Progenitor cell of endocrine pancreas (in vitro differentiated cells): ENCODE data around the gene CRY2. TPM values are rescaled to one million over a fixed set of nuclear protein-coding genes. Genes with fewer than 3 reads are reported as not detected.
A peak's percentile ranks its signal among the peaks of the same experiment; 100 is the strongest.

ENCODE experiments used
- DNase-seq: peaks from one replicate; pipeline ENCODE4 v3.0.0; 2021; ENCODE audit warnings: low spot score; ENCODE audit not compliant: unreplicated experiment
- H3K27ac Mint-ChIP-seq: 2 replicates; pipeline ENCODE4 v1.8.0; 2021; ENCODE audit warnings: mild to moderate bottlenecking, moderate library complexity, mixed read lengths
- H3K27me3 Mint-ChIP-seq: 2 replicates; pipeline ENCODE4 v1.8.0; 2021; ENCODE audit warnings: mixed read lengths
- H3K36me3 Mint-ChIP-seq: 2 replicates; pipeline ENCODE4 v1.8.0; 2022; ENCODE audit warnings: mixed read lengths; ENCODE audit not compliant: insufficient read depth
- H3K4me1 Mint-ChIP-seq: 2 replicates; pipeline ENCODE4 v1.8.0; 2021; ENCODE audit warnings: low read depth, mixed read lengths
- H3K4me3 Mint-ChIP-seq: 2 replicates; pipeline ENCODE4 v1.8.0; 2021; ENCODE audit warnings: low read depth, mild to moderate bottlenecking, moderate library complexity, mixed read lengths
- H3K9me3 Mint-ChIP-seq: 2 replicates; pipeline ENCODE4 v1.8.0; 2021; ENCODE audit warnings: low read depth, mixed read lengths
- CTCF ChIP-seq: fragments of 200-600 bp; sonication (generic); IDR thresholded peaks from one replicate; pipeline ENCODE4 v1.5.0; 2021; ENCODE audit warnings: antibody characterized with exemption, mild to moderate bottlenecking; ENCODE audit not compliant: unreplicated experiment
- total RNA-seq: library from RNA; stranded (reverse); gene quantifications from 2 replicates; pipeline ENCODE4 v1.2.1, GENCODE V29; 2021

CRY2 gene
- total RNA-seq, 1 donor from 2014 or later = 34.1 TPM

GRCh38 chr11:45847911-45848316 lies 639 bp downstream of the CRY2 start:
- DNase-seq = peak; percentile 21
- no peak for TF ChIP-seq CTCF
- Mint-ChIP-seq H3K27ac (peak overlapping the region; percentile 90), H3K4me3 (peak overlapping the region; percentile 85), H3K4me1 (peaks cover 32% of the 10 kb centered on the region), H3K27me3 (peaks cover 21% of the 10 kb centered on the region), H3K9me3 (no peaks in the 10 kb centered on the region), H3K36me3 (no peaks in the 10 kb centered on the region)

GRCh38 chr11:45848654-45849081 lies 1.4 kb downstream of the CRY2 start:
- H3K4me1 Mint-ChIP-seq = peaks cover 26% of the 10 kb centered on the region
- peak overlapping the region; percentile 85 for H3K4me3 Mint-ChIP-seq
- H3K9me3 Mint-ChIP-seq = no peaks in the 10 kb centered on the region
- no peaks in the 10 kb centered on the region for H3K36me3 Mint-ChIP-seq
- H3K27me3 Mint-ChIP-seq = peaks cover 21% of the 10 kb centered on the region
- H3K27ac Mint-ChIP-seq = peak overlapping the region; percentile 90
- no peak for DNase-seq
- no peak for TF ChIP-seq CTCF

GRCh38 chr11:45850446-45850845 lies 3.2 kb downstream of the CRY2 start:
- Mint-ChIP-seq H3K9me3 (no peaks in the 10 kb centered on the region), H3K36me3 (peaks cover 1% of the 10 kb centered on the region), H3K4me3 (no peak overlapping the region), H3K4me1 (peaks cover 24% of the 10 kb centered on the region), H3K27me3 (peaks cover 15% of the 10 kb centered on the region), H3K27ac (no peak overlapping the region)
- no peak for DNase-seq
- TF ChIP-seq CTCF = no peak

- Mint-ChIP-seq H3K36me3 (peaks cover 1% of the 10 kb centered on the region), H3K27ac (no peak overlapping the region), H3K4me1 (peaks cover 24% of the 10 kb centered on the region), H3K9me3 (no peaks in the 10 kb centered on the region), H3K4me3 (no peak overlapping the region), H3K27me3 (peaks cover 7% of the 10 kb centered on the region)
- TF ChIP-seq CTCF = no peak
- no peak for DNase-seq
Observed at GRCh38 chr11:45851228-45851627, 4.0 kb downstream of the CRY2 start.

- TF ChIP-seq CTCF = no peak
- Mint-ChIP-seq H3K4me3 (no peak overlapping the region), H3K36me3 (peaks cover 2% of the 10 kb centered on the region), H3K9me3 (no peaks in the 10 kb centered on the region), H3K27ac (no peak overlapping the region), H3K27me3 (no peaks in the 10 kb centered on the region), H3K4me1 (peaks cover 25% of the 10 kb centered on the region)
- DNase-seq = no peak
Observed at GRCh38 chr11:45852018-45852711, 4.9 kb downstream of the CRY2 start.
